GM12801 (cell line): Measurements from ENCODE around the gene SERTAD4.

Experiments
- TF ChIP-seq, protein P1 (sequence below): IDR thresholded peaks from one replicate; pipeline ENCODE4 v1.5.1; 2011; ENCODE audit warnings: control low read depth; ENCODE audit not compliant: insufficient read length; ENCODE audit errors: extremely low read depth

SERTAD4 gene

DNA sequence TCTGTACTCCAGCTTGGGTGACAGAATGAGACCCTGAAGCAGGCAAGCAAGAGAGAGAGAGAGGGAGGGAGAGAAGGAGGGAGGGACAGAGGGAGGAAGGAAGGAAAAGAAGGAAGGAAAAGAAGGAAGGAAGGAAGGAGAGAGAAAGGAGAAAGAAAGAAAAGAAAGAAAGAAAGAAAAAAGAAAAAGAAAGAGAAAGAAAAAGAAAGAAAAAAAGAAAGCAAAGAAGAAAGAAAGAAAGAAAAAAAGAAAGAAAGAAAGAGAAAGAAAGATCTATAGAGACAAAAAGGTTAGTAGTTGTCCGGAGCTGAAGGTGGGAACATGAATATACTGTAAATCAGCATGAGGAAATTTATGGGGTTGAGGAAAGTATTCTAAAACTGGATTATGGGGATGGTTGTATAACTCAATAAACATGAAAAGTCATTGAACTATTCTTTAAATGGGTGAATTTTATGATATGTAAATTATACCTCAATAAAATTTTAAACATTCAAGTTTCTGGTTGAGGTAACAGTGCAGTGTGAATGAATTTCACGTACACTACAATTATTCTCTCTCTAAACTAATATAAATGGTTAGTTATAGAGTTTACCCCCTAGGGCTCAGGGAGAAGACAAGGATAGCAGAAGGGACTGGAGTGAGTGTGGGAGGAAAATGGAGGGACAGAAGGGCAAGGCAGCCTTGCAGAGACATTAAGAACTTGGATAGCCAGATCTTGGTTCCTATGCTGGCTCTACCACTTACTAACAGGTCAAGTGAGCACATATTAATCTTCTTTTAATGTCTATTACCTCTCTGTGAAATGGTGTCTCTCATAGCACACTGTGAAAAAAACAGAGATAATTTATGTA, 24.8 kb upstream of the SERTAD4 start:
- TF ChIP-seq, protein P1, sequence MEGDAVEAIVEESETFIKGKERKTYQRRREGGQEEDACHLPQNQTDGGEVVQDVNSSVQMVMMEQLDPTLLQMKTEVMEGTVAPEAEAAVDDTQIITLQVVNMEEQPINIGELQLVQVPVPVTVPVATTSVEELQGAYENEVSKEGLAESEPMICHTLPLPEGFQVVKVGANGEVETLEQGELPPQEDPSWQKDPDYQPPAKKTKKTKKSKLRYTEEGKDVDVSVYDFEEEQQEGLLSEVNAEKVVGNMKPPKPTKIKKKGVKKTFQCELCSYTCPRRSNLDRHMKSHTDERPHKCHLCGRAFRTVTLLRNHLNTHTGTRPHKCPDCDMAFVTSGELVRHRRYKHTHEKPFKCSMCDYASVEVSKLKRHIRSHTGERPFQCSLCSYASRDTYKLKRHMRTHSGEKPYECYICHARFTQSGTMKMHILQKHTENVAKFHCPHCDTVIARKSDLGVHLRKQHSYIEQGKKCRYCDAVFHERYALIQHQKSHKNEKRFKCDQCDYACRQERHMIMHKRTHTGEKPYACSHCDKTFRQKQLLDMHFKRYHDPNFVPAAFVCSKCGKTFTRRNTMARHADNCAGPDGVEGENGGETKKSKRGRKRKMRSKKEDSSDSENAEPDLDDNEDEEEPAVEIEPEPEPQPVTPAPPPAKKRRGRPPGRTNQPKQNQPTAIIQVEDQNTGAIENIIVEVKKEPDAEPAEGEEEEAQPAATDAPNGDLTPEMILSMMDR = no peak

DNA sequence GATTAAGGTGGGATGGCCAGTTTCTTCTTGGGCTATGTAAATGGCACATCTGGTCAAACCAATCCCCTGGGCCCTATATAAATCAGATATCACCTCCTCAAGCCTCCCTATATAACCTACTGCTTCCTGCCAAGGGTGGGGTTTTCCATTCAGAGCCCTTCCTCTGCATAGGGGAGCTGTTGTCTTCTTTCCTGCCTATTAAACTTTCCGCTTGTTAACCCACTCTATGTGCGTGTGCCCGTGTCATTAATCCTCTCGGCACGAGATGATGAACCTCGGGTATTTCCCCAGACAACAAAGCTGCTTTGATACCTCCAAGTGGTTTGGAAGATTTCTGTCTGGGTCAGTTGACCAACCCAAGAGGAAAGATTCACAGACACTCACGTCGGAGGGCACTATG, 19.3 kb upstream of the SERTAD4 start:
- TF ChIP-seq, protein P1 = no peak

DNA sequence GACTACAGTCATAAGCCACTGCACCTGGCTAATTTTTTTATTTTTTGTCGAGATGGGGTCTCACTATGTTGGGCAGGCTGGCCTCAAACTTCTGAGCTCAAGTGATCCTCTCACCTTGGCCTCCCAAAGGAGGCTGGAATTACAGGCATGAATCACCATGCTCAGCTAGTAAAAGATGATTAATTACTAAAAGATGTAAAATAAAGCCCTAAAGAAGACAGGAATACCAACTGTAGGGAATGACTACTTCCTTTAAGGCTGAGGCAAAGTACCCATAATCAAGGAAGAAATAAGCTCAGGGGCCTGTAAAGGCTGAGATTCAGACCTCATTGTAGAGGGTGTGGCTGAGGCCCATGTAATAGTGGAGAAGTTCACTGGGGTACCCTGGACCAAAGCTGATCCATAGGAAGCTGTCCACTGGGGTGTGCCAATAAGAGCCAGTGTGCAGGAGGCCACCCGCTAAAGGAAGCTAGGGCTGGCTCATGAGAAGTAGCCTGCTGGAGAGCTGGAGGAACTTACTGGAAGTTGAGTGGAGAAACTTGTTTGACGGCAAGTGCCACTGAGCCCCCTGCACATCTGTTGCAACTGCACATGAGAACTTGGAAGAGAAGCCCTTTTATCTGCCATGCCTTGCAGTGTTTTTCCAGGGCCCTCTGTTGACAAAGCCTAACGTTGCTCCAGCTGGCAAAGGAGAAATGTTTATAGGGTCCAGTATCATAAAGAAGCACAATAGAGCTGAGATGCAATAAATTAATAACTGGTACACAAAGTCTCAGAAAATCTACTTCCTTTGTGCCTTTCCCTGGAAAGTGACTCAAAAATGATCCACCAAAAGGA, 17.8 kb upstream of the SERTAD4 start:
- TF ChIP-seq, protein P1 = no peak

DNA sequence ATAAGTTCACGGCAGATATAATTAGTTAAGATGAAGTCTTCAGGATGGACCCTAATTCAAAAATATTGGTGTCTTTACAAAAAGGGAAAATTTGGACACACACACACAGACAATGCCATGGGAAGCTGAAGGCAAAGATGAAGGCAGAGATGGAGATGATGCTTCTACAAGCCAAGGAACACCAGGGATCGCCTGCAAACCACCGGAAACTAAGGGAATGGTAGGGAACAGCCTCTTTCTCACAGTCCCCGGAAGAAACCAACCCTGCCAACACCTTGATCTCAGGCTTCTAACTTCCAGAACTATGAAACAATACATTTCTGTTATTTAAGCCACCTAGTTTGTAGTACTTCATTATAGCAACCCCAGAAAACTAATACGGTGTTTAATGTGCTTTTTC, 15.1 kb upstream of the SERTAD4 start:
- TF ChIP-seq, protein P1 = no peak

DNA sequence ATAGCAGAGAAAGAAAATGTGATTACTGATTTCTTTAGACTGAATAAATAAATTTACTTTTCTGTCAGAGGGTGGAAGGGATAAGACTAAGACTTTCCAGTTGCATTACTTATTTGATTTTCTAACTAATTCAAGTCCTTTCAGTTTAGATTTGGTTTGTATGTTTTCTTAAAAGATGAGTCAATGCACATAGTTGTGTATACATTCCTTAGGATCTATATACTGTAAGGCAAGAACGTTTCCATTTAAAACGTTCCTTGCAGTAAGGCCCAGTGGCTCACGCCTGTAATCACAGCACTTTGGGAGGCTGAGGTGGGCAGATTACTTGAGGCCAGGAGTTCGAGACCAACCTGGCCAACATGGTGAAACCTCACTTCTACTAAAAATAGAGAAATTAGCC, 14.5 kb upstream of the SERTAD4 start:
- TF ChIP-seq, protein P1 = no peak

DNA sequence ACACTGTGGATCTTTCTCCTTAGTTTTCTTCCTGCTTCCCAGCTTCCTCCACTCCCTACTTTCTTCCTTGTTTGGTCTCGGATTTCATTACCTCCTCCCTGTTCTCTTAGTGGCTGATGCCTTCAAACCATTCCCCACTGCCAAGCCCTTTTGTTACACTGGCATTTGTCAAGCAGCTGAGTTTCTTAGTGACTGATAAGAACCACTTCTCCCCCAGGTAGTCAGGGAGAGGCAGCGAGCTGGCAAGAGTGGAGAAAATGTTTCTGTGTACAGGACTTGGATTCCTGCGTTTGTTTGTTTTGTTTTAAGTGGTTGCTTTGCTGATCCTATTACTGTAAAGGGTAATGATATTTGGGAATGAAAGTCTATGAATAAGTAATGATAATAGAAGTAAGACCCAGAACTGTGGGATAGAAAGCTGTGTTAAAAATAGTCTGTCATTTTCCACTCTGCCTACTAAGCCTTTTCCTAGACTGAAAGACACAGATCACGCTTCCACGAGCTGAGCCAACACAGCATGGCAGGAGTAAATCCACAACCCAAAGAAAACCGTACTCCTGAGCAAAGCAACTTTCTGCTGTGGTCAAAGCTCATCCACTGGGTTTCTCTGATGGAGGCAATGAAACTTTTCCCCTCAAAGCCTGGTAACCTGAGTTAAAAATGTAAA, 10.1 kb upstream of the SERTAD4 start:
- TF ChIP-seq, protein P1 = no peak
